Measurements from ENCODE around the gene SLC4A4.

The SLC4A4 gene

DNA sequence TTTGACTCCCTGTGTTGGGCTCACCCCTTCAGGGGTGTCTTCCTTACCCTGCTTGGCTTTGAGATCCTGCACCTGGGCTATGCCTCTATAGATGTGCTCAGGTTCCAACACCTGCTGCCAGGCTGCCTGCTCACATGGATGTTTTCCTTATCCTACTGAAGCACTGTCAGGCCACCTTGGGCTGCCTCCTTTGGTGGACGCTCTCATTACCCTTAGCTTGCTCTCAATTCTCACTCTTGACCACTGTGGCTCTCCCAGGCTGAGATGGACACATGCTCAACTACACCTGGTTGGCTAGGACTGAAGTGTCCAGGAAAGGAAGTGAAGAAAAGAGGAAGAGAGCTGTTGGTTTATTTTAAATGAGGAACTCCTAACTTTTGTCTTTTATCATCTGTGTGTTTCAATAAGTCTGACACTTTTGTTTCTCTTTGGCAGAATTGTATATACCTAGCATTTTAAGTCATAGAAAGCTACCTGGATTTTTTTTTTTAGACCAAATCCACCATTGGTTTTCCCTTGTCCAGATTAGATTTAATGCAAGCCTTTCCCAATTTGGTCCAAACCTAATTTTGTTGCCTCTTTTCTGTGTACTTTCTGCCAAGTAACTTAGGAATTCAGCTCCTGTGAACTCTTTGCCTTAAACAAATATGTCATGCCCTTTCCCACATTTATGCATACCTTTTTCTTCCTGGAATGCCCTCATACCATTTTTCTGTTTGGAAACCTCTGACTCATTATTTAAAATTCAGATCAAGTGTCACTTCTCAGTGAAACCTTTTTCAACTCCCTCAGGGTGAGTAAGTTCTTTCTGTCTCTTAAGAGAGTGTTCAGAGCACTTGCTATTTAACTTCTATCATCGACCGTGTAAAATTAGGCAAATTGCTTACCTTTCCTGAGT lies 269.2 kb downstream of the SLC4A4 start:
- no peak for DNase-seq

- DNase-seq: no peak
Observed at GRCh38 chr4:71608678-71609071, 269.9 kb downstream of the SLC4A4 start.

DNA sequence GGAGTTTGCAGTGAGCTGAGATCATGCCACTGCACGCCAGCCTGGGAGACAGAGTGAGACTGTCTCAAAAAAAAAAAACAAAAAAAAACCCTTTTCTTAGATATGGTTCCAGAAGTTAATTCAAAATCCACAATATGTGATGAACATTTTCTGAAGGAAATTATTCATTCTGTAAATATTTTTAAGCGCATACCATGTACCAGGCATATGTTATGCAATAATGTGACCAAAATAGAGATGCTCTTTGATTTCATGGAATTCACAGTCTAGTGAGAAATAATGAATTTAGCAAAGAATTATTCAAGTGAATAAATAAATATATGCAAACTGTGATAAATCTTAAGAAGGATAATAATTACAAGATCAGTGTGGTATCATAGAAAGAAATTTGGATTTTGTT lies 270.3 kb downstream of the SLC4A4 start:
- no peak for DNase-seq

GRCh38 chr4:71609651-71610050 lies 270.8 kb downstream of the SLC4A4 start:
- DNase-seq: no peak

DNA sequence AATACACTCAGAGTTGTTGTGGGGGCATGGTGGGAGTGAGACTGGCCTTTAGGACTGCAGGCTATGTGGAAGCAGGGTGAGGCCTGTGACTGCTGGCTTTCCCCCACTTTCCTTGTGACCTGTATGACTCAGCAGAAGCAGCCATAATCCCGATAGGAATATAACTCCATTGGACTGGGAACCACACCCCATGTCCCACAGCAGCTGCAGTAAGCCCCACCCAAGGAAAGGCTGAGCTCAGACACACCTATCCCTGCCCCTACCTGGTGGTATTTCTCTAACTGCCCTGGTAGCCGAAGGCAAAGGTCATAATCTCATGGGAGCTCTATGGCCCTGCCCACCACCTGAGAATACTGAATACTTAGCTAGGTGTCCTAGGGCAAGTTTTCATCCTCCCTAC lies 275.8 kb downstream of the SLC4A4 start:
- DNase-seq: no peak

DNA sequence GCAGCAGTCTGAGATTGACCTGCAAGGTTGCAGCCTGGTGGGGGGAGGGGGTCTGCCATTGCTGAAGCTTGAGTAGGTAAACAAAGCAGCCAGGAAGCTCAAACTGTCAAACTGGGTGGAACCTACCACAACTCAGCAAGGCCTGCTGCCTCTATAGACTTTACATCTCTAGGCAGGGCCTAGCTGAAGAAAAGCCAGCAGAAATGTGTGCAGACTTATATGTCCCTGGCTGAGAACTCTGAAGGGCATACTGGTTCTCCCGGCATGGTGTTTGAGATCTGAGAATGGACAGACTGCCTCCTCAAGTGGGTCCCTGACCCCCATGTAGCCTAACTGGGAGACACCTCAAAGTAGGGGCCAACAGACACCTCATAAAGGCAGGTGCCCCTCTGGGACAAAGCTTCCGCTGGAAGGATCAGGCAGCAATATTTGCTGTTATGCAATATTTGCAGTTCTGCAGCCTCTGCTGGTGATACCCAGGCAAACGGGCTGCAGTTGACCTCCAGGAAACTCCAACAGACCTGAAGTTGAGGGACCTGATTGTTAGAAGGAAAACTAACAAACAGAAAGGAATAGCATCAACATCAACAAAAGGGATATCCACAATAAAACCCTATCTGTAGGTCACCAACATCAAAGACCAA lies 277.5 kb downstream of the SLC4A4 start:
- DNase-seq: no peak
